Measurements from ENCODE around the gene EPB41L4B. TPM values are rescaled to one million over a fixed set of nuclear protein-coding genes. Genes with fewer than 3 reads are reported as not detected.

EPB41L4B gene
- total RNA-seq, 2 donors from 2014 or later: 0.27 to 1.1 TPM

- Histone ChIP-seq H3K36me3 (no peaks in the 10 kb centered on the region), H3K27me3 (replicated peaks; ENCODE audit: insufficient read depth) (no peaks in the 10 kb centered on the region), H3K27ac (no peak overlapping the region), H3K4me1 (ENCODE audit: control insufficient read depth in 1 of 2, low read depth in 2 of 2) (peaks cover 10 to 35% of the 10 kb centered on the region in 2 donors), H3K4me3 (no peak overlapping the region), H3K9me3 (no peaks in the 10 kb centered on the region)
- TF ChIP-seq, protein P1, sequence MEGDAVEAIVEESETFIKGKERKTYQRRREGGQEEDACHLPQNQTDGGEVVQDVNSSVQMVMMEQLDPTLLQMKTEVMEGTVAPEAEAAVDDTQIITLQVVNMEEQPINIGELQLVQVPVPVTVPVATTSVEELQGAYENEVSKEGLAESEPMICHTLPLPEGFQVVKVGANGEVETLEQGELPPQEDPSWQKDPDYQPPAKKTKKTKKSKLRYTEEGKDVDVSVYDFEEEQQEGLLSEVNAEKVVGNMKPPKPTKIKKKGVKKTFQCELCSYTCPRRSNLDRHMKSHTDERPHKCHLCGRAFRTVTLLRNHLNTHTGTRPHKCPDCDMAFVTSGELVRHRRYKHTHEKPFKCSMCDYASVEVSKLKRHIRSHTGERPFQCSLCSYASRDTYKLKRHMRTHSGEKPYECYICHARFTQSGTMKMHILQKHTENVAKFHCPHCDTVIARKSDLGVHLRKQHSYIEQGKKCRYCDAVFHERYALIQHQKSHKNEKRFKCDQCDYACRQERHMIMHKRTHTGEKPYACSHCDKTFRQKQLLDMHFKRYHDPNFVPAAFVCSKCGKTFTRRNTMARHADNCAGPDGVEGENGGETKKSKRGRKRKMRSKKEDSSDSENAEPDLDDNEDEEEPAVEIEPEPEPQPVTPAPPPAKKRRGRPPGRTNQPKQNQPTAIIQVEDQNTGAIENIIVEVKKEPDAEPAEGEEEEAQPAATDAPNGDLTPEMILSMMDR (IDR thresholded peaks at IDR 0.05): no peak
- ATAC-seq (ENCODE audit: insufficient number of reproducible peaks, low FRiP score, low read depth) (no peak), DNase-seq (ENCODE audit: low spot score) (no peak)
These were observed 69.6 kb downstream of the EPB41L4B start for GRCh38 chr9:109251080-109251775.

DNA sequence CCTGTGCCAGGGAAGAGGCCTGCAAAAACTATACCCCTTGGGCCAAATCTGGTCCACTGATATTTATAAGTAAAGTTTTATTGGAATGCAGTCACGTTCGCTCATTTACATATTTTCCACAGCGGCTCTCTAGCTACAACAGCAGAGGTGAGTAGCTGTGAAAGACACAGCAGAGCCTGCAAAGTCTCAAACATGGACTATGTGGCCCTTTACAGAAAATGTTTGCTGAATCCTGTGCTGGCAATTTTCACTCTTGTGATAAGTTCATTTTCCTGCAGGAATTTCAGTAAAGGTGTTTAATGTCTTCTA, 70.1 kb downstream of the EPB41L4B start:
- Histone ChIP-seq H3K27ac (no peak overlapping the region), H3K27me3 (replicated peaks; ENCODE audit: insufficient read depth) (no peaks in the 10 kb centered on the region), H3K4me1 (ENCODE audit: control insufficient read depth in 1 of 2, low read depth in 2 of 2) (peaks cover 10 to 35% of the 10 kb centered on the region in 2 donors), H3K9me3 (no peaks in the 10 kb centered on the region), H3K36me3 (no peaks in the 10 kb centered on the region), H3K4me3 (no peak overlapping the region)
- ATAC-seq (ENCODE audit: insufficient number of reproducible peaks, low FRiP score, low read depth): no peak
- TF ChIP-seq, protein P1 (IDR thresholded peaks at IDR 0.05): no peak
- DNase-seq (ENCODE audit: low spot score): no peak

GRCh38 chr9:109250311-109250741, 70.5 kb downstream of the EPB41L4B start:
- H3K4me1 ChIP-seq (ENCODE audit: control insufficient read depth in 1 of 2, low read depth in 2 of 2): peaks cover 10 to 35% of the 10 kb centered on the region in 2 donors
- no peak overlapping the region for H3K27ac ChIP-seq
- DNase-seq (ENCODE audit: low spot score): no peak
- no peak for ATAC-seq (ENCODE audit: insufficient number of reproducible peaks, low FRiP score, low read depth)
- no peaks in the 10 kb centered on the region for H3K27me3 ChIP-seq (replicated peaks; ENCODE audit: insufficient read depth)
- H3K4me3 ChIP-seq: no peak overlapping the region
- TF ChIP-seq, protein P1 (IDR thresholded peaks at IDR 0.05): no peak
- H3K9me3 ChIP-seq: no peaks in the 10 kb centered on the region
- no peaks in the 10 kb centered on the region for H3K36me3 ChIP-seq

DNA sequence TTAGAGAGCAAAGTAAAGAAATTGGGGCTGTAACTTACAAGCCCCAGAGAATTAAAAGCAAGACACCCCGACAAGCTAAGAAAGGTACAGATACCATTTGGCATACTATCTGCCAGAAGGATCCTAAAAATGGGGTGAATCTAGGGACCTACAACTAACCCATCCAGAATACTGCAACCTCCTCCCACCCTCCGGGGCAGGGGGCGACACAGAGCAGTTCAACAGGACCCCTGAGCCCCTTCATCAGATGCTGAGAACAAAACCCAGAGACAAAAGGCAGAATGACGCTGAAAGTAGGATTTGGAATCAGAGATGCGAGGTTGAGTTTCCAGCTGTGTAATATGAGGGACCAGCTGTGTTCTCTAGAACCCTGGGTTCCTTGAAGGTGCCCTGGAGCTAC, 71.2 kb downstream of the EPB41L4B start:
- Histone ChIP-seq H3K27me3 (replicated peaks; ENCODE audit: insufficient read depth) (no peaks in the 10 kb centered on the region), H3K36me3 (no peaks in the 10 kb centered on the region), H3K4me3 (no peak overlapping the region), H3K4me1 (ENCODE audit: control insufficient read depth in 1 of 2, low read depth in 2 of 2) (peaks cover 8 to 33% of the 10 kb centered on the region in 2 donors), H3K27ac (no peak overlapping the region), H3K9me3 (no peaks in the 10 kb centered on the region)
- TF ChIP-seq, protein P1 (IDR thresholded peaks at IDR 0.05): no peak
- DNase-seq (ENCODE audit: low spot score): no peak
- ATAC-seq (ENCODE audit: insufficient number of reproducible peaks, low FRiP score, low read depth): no peak

GRCh38 chr9:109248133-109248581, 72.7 kb downstream of the EPB41L4B start:
- ATAC-seq (ENCODE audit: insufficient number of reproducible peaks, low FRiP score, low read depth): no peak
- Histone ChIP-seq H3K36me3 (no peaks in the 10 kb centered on the region), H3K4me1 (ENCODE audit: control insufficient read depth in 1 of 2, low read depth in 2 of 2) (peaks cover under 1 to 20% of the 10 kb centered on the region in 2 donors), H3K9me3 (no peaks in the 10 kb centered on the region), H3K27ac (no peak overlapping the region), H3K27me3 (replicated peaks; ENCODE audit: insufficient read depth) (no peaks in the 10 kb centered on the region), H3K4me3 (no peak overlapping the region)
- TF ChIP-seq, protein P1 (IDR thresholded peaks at IDR 0.05): no peak
- no peak for DNase-seq (ENCODE audit: low spot score)

Data from thoracic aorta (tissue), 2 donors.